Panc1 (cell line): ENCODE results near the gene TIMM22. TPM values are rescaled to one million over a fixed set of nuclear protein-coding genes. Genes with fewer than 3 reads are reported as not detected.

Experiments
- ATAC-seq: fragments of 200-7000 bp; cut with Tn5 transposase; 2 replicates; pipeline ENCODE4 v1.9.1; 2020; ENCODE audit warnings: mild to moderate bottlenecking, moderate library complexity
- BruUV-seq: library from RNA; stranded (reverse); fragments of 400-500 nt; replicated peaks from 2 replicates; lab custom pipeline; 2021; lab: Mats Ljungman, UMichigan
- CTCF ChIA-PET: fragments of 300-600 bp; sonication (Branson Sonifier 250); formaldehyde crosslinking; loops from one replicate; lab custom pipeline; 2022; ENCODE audit warnings: antibody characterized with exemption; lab: Charles Lee
- POLR2A ChIA-PET: fragments of 300-600 bp; sonication (Branson Sonifier 250); formaldehyde crosslinking; loops from one replicate; lab custom pipeline; 2022; ENCODE audit warnings: antibody characterized with exemption; lab: Charles Lee
- DNase-seq: peaks from one replicate; pipeline ENCODE4 v3.0.0-alpha.2; 2010; ENCODE audit warnings: low read depth, low spot score
- H3K27ac ChIP-seq: 2 replicates; pipeline ENCODE4 v1.5.1; 2011; ENCODE audit warnings: mild to moderate bottlenecking, low read length, inconsistent platforms
- H3K27me3 ChIP-seq: fragments of 200-500 bp; sonication (Bioruptor generic); 2 replicates; pipeline ENCODE4 v1.6.0; 2014; ENCODE audit warnings: low read length, inconsistent platforms; ENCODE audit not compliant: control insufficient read depth, insufficient read depth
- H3K36me3 ChIP-seq: fragments of 200-500 bp; sonication (Bioruptor generic); 2 replicates; pipeline ENCODE4 v1.5.1; 2014; ENCODE audit warnings: inconsistent platforms, mild to moderate bottlenecking, low read length, moderate library complexity; ENCODE audit not compliant: control insufficient read depth, insufficient read depth
- H3K4me1 ChIP-seq: 2 replicates; pipeline ENCODE4 v1.5.1; 2011; ENCODE audit warnings: inconsistent platforms, mild to moderate bottlenecking, low read length, moderate library complexity; ENCODE audit not compliant: control insufficient read depth, insufficient read depth
- H3K4me3 ChIP-seq, 2 experiments: 2 replicates each; pipeline ENCODE4 v1.5.1; 2011 to 2012; ENCODE audit warnings: low read depth in 2 of 2, low read length in 2 of 2, mild to moderate bottlenecking in 2 of 2, inconsistent platforms in 1 of 2, moderate library complexity in 1 of 2
- H3K9me3 ChIP-seq: fragments of 200-500 bp; sonication (Bioruptor generic); 2 replicates; pipeline ENCODE4 v1.5.1; 2014; ENCODE audit warnings: low read depth, mild to moderate bottlenecking, inconsistent platforms, low read length, moderate library complexity; ENCODE audit not compliant: control insufficient read depth, insufficient read depth
- CTCF ChIP-seq: fragments of 450-650 bp; IDR thresholded peaks from 2 replicates; pipeline ENCODE4 v1.5.1; 2017; ENCODE audit warnings: mild to moderate bottlenecking
- POLR2AphosphoS5 ChIP-seq: IDR thresholded peaks from 2 replicates; pipeline ENCODE4 v1.6.1; 2012; ENCODE audit warnings: mild to moderate bottlenecking, low read depth, low read length, moderate library complexity
- REST ChIP-seq, 2 experiments: IDR thresholded peaks; 2 replicates each; pipeline ENCODE4 v1.6.1; 2011 to 2012; ENCODE audit warnings: low read depth in 2 of 2, control low read depth in 1 of 2, low read length in 1 of 2, mild to moderate bottlenecking in 1 of 2, moderate library complexity in 1 of 2; ENCODE audit not compliant: insufficient read depth in 1 of 2
- SIN3A ChIP-seq: IDR thresholded peaks from 2 replicates; pipeline ENCODE4 v1.6.1; 2012; ENCODE audit warnings: low read depth, mild to moderate bottlenecking, low read length, moderate library complexity, borderline replicate concordance; ENCODE audit not compliant: insufficient read depth
- TCF7L2 ChIP-seq: IDR thresholded peaks from 2 replicates; pipeline ENCODE4 v1.6.1; 2011; ENCODE audit warnings: mild to moderate bottlenecking, low read depth, low read length, inconsistent platforms
- in situ Hi-C: cut with HindIII; loops from 2 replicates; pipeline ENCODE4 v1.10.0; 2016; ENCODE audit warnings: low sequenced_read_pairs, low pct_unique_long_range_greater_than_20kb
- intact Hi-C: fragments of 100-400 bp; cut with micrococcal nuclease; formaldehyde crosslinking; loops from one replicate; pipeline ENCODE4 v1.10.0; 2022; ENCODE audit not compliant: unreplicated experiment
- total RNA-seq: library from RNA; stranded (reverse); gene quantifications from one replicate; pipeline ENCODE4 v1.2.1, GENCODE V29; 2021; ENCODE audit not compliant: unreplicated experiment

Gene TIMM22
- total RNA-seq, 1 experiment from 2014 or later = 10.2 TPM

GRCh38 chr17:979539-980405 is 17.2 kb upstream of the TIMM22 start, which contains the start of gene NXN:
TSS of gene NXN (minus strand) at chr17:979776.
- no peak for DNase-seq
- H3K27ac ChIP-seq = peak within 1 kb of the TSS; percentile 93
- in situ Hi-C loops = no loop called here

GRCh38 chr17:980406-981291 is 16.3 kb upstream of the TIMM22 start:
- intact Hi-C loops = loop anchor here (5.0 kb wide), 1 partner anchor 183 kb away; no protein-coding TSS in a partner anchor
- ChIA-PET CTCF (interaction anchor here (0.6 to 1.3 kb wide), 10 partner anchors 26 to 624 kb away, joined by 3 to 14 read pairs (median 3); no protein-coding TSS in a partner anchor), POLR2A (interaction anchor here (0.6 kb wide), 2 partner anchors 70 to 619 kb away, joined by 6 to 9 read pairs; no protein-coding TSS in a partner anchor)
- DNase-seq (peak; percentile 54), ATAC-seq (peak; percentile 54)
- Histone ChIP-seq H3K4me3 (peak overlapping the region; percentile 47 to 56), H3K27ac (peak overlapping the region; percentile 79), H3K9me3 (no peaks in the 10 kb centered on the region), H3K36me3 (no peaks in the 10 kb centered on the region; the same call in none of the 2 replicates), H3K27me3 (no peaks in the 10 kb centered on the region), H3K4me1 (peaks cover 12% of the 10 kb centered on the region)
- TF ChIP-seq REST (IDR thresholded peaks at IDR 0.05; ENCODE audit: insufficient read depth in 1 of 2, low read depth in 2 of 2, low read length in 1 of 2) = no peak
- no peak for TF ChIP-seq SIN3A
- no peak for TF ChIP-seq TCF7L2
- TF ChIP-seq POLR2AphosphoS5 = 0 out of 2 replicates have a peak, but pooled peaks have one; percentile 4
- peak; percentile 83 for TF ChIP-seq CTCF
- BruUV-seq = no TSS peak
- in situ Hi-C loops = no loop called here

More at GRCh38 chr17:979539-980405, 17.2 kb upstream of the TIMM22 start, which contains the start of gene NXN:
- ChIA-PET POLR2A (interaction anchor here (0.6 to 0.7 kb wide), 3 partner anchors 24 to 620 kb away, joined by 4 to 9 read pairs (median 6); no protein-coding TSS in a partner anchor), CTCF (interaction anchor here (0.5 to 0.9 kb wide), 7 partner anchors 80 to 623 kb away, joined by 3 to 4 read pairs (median 3); no protein-coding TSS in a partner anchor)
- TF ChIP-seq POLR2AphosphoS5 = peak; percentile 50
- peak; percentile 63 for TF ChIP-seq SIN3A
- no peak for TF ChIP-seq TCF7L2
- Histone ChIP-seq H3K9me3 (no peaks in the 10 kb centered on the region), H3K4me1 (peaks cover 21% of the 10 kb centered on the region), H3K27me3 (no peaks in the 10 kb centered on the region), H3K36me3 (no peaks in the 10 kb centered on the region; the same call in none of the 2 replicates), H3K4me3 (peak within 1 kb of the TSS; percentile 69 to 83)
- intact Hi-C loops = loop anchor here (5.0 kb wide), 1 partner anchor 182 kb away; no protein-coding TSS in a partner anchor
- ATAC-seq = peak; percentile 91
- no TSS peak for BruUV-seq
